Measurements from ENCODE around the gene PSMB7. TPM values are rescaled to one million over a fixed set of nuclear protein-coding genes. Genes with fewer than 3 reads are reported as not detected.

The PSMB7 gene
- total RNA-seq, 2 experiments from 2014 or later, result 164 to 186 TPM

DNA sequence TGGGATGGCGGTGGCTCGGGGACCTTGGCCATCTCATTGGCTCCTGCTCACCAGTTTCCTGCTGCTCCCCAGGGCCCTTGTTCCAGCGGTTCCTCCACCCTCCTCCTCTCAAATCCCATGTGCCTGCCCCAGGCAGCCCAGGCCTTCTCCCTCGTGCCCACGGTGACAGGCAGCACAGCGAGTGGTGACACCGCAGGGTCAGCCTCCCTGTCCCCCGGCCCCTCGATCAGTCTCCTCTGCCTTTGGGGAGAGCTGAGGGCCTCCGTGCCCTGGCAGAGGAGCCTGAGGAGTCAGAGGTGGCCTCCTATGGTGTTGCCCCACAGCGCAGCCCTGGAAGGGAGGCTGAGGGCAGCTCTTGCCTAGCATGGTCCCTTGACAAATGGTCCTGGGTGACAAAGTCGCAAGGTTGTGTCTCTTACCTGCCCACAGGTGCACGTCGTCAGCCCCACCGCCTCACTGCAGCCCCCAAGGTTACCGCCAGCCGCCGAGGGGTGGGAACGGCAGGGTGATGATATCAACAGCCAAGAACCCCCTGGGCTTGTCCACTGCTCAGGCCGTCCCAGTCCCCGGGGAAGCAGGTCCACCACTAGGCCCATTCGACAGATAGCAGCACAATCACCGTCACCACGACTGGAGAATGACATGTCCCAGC, 107.7 kb downstream of the PSMB7 start:
- Histone ChIP-seq H3K79me2 (ENCODE audit: insufficient read depth, low read depth, low read length) (no peaks in the 10 kb centered on the region), H3K4me2 (ENCODE audit: low read length) (no peak overlapping the region), H4K20me1 (ENCODE audit: insufficient read depth, low read length) (no peaks in the 10 kb centered on the region; the same call in 1 of the 2 replicates), H3K27ac (ENCODE audit: low read depth, low read length, poor library complexity, severe bottlenecking) (no peak overlapping the region), H3K36me3 (ENCODE audit: insufficient read depth, low read length) (no peaks in the 10 kb centered on the region), H3K9me2 (ENCODE audit: insufficient read depth, low read length) (no peaks in the 10 kb centered on the region), H2AFZ (ENCODE audit: low read length) (no peak overlapping the region), H3K4me3 (ENCODE audit: low read depth, low read length, poor library complexity, severe bottlenecking) (no peak overlapping the region), H3K4me1 (ENCODE audit: insufficient read depth, low read length, poor library complexity, severe bottlenecking) (no peaks in the 10 kb centered on the region), H3K9me3 (ENCODE audit: low read length) (no peaks in the 10 kb centered on the region)
- POLR2A ChIA-PET, result no interaction called here
- no peak for DNase-seq (ENCODE audit: low spot score)
- BruUV-seq (replicated peaks), result no TSS peak
- TF ChIP-seq EZH2phosphoT487 (IDR thresholded peaks at IDR 0.05; ENCODE audit: borderline replicate concordance, low read depth, low read length), result no peak
- TF ChIP-seq, protein P1, sequence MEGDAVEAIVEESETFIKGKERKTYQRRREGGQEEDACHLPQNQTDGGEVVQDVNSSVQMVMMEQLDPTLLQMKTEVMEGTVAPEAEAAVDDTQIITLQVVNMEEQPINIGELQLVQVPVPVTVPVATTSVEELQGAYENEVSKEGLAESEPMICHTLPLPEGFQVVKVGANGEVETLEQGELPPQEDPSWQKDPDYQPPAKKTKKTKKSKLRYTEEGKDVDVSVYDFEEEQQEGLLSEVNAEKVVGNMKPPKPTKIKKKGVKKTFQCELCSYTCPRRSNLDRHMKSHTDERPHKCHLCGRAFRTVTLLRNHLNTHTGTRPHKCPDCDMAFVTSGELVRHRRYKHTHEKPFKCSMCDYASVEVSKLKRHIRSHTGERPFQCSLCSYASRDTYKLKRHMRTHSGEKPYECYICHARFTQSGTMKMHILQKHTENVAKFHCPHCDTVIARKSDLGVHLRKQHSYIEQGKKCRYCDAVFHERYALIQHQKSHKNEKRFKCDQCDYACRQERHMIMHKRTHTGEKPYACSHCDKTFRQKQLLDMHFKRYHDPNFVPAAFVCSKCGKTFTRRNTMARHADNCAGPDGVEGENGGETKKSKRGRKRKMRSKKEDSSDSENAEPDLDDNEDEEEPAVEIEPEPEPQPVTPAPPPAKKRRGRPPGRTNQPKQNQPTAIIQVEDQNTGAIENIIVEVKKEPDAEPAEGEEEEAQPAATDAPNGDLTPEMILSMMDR (conservative IDR thresholded peaks at IDR 0.05; ENCODE audit: low read length), result no peak
- CTCF ChIA-PET (ENCODE audit: unreplicated experiment), result no interaction called here
- intact Hi-C loops (cut with micrococcal nuclease; ENCODE audit: unreplicated experiment), result no loop called here

DNA sequence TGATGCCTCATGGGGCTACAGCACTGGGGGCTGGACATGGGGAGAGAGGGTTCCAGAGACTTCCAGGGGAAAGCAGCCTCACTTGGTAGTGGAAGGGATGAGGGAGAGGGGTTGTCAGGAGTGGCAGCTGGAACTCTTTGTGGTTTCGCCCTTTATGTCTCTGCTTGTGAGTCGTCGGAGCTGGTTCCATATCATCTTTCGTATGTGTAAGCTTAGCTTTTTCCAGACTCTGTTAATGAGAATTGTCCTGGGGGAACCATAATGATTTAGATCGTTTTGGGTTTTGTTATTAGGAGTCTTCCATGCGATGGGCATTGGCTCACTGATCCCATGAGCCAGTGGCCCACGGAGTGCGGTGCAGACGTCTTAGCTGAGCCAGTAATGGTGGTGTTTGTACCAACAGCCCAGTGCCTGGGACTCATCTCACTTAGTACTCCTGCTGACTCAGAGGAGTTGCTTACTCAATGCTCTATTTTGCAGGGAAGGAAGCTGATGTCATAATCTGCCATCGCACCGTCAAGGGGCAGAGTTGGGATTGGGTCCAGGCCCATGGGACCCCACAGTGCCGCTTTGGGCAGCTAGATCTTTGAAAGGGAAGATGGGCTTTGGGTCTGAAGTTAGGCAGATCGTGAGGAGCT, 109.0 kb downstream of the PSMB7 start:
- Histone ChIP-seq H3K4me2 (ENCODE audit: low read length) (no peak overlapping the region), H3K9me2 (ENCODE audit: insufficient read depth, low read length) (no peaks in the 10 kb centered on the region), H3K4me1 (ENCODE audit: insufficient read depth, low read length, poor library complexity, severe bottlenecking) (no peaks in the 10 kb centered on the region), H2AFZ (ENCODE audit: low read length) (no peak overlapping the region), H4K20me1 (ENCODE audit: insufficient read depth, low read length) (no peaks in the 10 kb centered on the region; the same call in 1 of the 2 replicates), H3K27ac (ENCODE audit: low read depth, low read length, poor library complexity, severe bottlenecking) (no peak overlapping the region), H3K9me3 (ENCODE audit: low read length) (no peaks in the 10 kb centered on the region), H3K79me2 (ENCODE audit: insufficient read depth, low read depth, low read length) (no peaks in the 10 kb centered on the region), H3K4me3 (ENCODE audit: low read depth, low read length, poor library complexity, severe bottlenecking) (no peak overlapping the region), H3K36me3 (ENCODE audit: insufficient read depth, low read length) (no peaks in the 10 kb centered on the region)
- TF ChIP-seq, protein P1 (conservative IDR thresholded peaks at IDR 0.05; ENCODE audit: low read length), result no peak
- no peak for TF ChIP-seq EZH2phosphoT487 (IDR thresholded peaks at IDR 0.05; ENCODE audit: borderline replicate concordance, low read depth, low read length)
- ChIA-PET POLR2A (no interaction called here), CTCF (ENCODE audit: unreplicated experiment) (no interaction called here)
- no peak for DNase-seq (ENCODE audit: low spot score)
- intact Hi-C loops (cut with micrococcal nuclease; ENCODE audit: unreplicated experiment), result no loop called here
- no TSS peak for BruUV-seq (replicated peaks)

DNA sequence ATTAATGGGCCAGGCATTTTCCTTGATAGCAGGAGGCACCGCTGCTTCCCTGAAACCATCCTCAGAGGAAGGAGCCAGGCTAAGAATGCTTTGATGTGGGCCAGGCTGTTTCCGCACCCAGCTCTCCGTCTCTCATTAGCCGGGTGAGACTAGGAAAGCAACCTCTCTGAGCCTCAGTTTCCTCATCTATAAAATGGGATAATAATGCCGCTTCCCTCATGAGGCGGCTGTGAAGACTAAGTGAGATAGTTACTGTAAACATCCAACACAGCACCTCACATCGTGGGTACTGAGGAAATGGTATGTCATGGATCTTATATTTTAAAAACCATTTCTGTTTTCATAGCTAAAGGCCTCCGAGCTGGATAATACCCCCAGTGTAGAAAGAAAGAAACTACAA, 111.0 kb downstream of the PSMB7 start:
- H4K20me1 ChIP-seq (ENCODE audit: insufficient read depth, low read length), result no peaks in the 10 kb centered on the region; the same call in 1 of the 2 replicates
- H3K9me3 ChIP-seq (ENCODE audit: low read length), result no peaks in the 10 kb centered on the region
- TF ChIP-seq, protein P1 (conservative IDR thresholded peaks at IDR 0.05; ENCODE audit: low read length), result no peak
- TF ChIP-seq EZH2phosphoT487 (IDR thresholded peaks at IDR 0.05; ENCODE audit: borderline replicate concordance, low read depth, low read length), result no peak
- H3K27ac ChIP-seq (ENCODE audit: low read depth, low read length, poor library complexity, severe bottlenecking), result no peak overlapping the region
- no peak for DNase-seq (ENCODE audit: low spot score)
- no peak overlapping the region for H3K4me3 ChIP-seq (ENCODE audit: low read depth, low read length, poor library complexity, severe bottlenecking)
- intact Hi-C loops (cut with micrococcal nuclease; ENCODE audit: unreplicated experiment), result no loop called here
- H3K9me2 ChIP-seq (ENCODE audit: insufficient read depth, low read length), result no peaks in the 10 kb centered on the region
- no peaks in the 10 kb centered on the region for H3K36me3 ChIP-seq (ENCODE audit: insufficient read depth, low read length)
- no peak overlapping the region for H3K4me2 ChIP-seq (ENCODE audit: low read length)
- CTCF ChIA-PET (ENCODE audit: unreplicated experiment), result no interaction called here
- no peaks in the 10 kb centered on the region for H3K79me2 ChIP-seq (ENCODE audit: insufficient read depth, low read depth, low read length)
- no TSS peak for BruUV-seq (replicated peaks)
- POLR2A ChIA-PET, result no interaction called here
- H3K4me1 ChIP-seq (ENCODE audit: insufficient read depth, low read length, poor library complexity, severe bottlenecking), result no peaks in the 10 kb centered on the region
- no peak overlapping the region for H2AFZ ChIP-seq (ENCODE audit: low read length)
